ENCODE results near the gene SMIM36. TPM values are rescaled to one million over a fixed set of nuclear protein-coding genes. Genes with fewer than 3 reads are reported as not detected.
A peak's percentile ranks its signal among the peaks of the same experiment; 100 is the strongest.

Gene SMIM36
- total and polyA plus RNA-seq, 2 donors from 2014 or later = not detected

GRCh38 chr17:55500103-55500502 lies 11.1 kb downstream of the SMIM36 start:
- no peaks in the 10 kb centered on the region for H3K9me3 ChIP-seq (ENCODE audit: control insufficient read depth in 2 of 3, insufficient read depth in 1 of 3, low read length in 3 of 3)
- no peak overlapping the region for H3K4me3 ChIP-seq (ENCODE audit: low read length in 3 of 3)
- peaks cover 0 to 7% (median 3%) of the 10 kb centered on the region in 3 donors for H3K4me1 ChIP-seq (ENCODE audit: control insufficient read depth in 2 of 3, insufficient read depth in 2 of 3, low read depth in 1 of 3, low read length in 3 of 3)
- FAIRE-seq (no peak), DNase-seq (no peak)
- TF ChIP-seq CTCF (IDR thresholded peaks at IDR 0.05; ENCODE audit: borderline replicate concordance, extremely low read depth, insufficient read depth) = no peak
- intact Hi-C loops (cut with DNase I) = no loop called here
- H3K9ac ChIP-seq (ENCODE audit: low read length in 3 of 3) = no peak overlapping the region
- no peaks in the 10 kb centered on the region for H3K36me3 ChIP-seq (ENCODE audit: control insufficient read depth in 2 of 3, insufficient read depth in 3 of 3, low read length in 3 of 3)
- H3K27me3 ChIP-seq (ENCODE audit: control insufficient read depth, insufficient read depth, low read length) = no peaks in the 10 kb centered on the region
- H3K27ac ChIP-seq (ENCODE audit: low read depth in 2 of 2, low read length in 2 of 2) = no peak overlapping the region

GRCh38 chr17:55496094-55496881 lies 15.0 kb downstream of the SMIM36 start:
- no peaks in the 10 kb centered on the region for H3K9me3 ChIP-seq (ENCODE audit: control insufficient read depth in 2 of 3, insufficient read depth in 1 of 3, low read length in 3 of 3)
- H3K4me1 ChIP-seq (ENCODE audit: control insufficient read depth in 2 of 3, insufficient read depth in 2 of 3, low read depth in 1 of 3, low read length in 3 of 3) = peaks cover 0 to 11% (median 8%) of the 10 kb centered on the region in 3 donors
- H3K36me3 ChIP-seq (ENCODE audit: control insufficient read depth in 2 of 3, insufficient read depth in 3 of 3, low read length in 3 of 3) = no peaks in the 10 kb centered on the region
- intact Hi-C loops (cut with DNase I) = no loop called here
- H3K9ac ChIP-seq (ENCODE audit: low read length in 3 of 3) = no peak overlapping the region
- peak overlapping the region; percentile 39 to 40 for H3K27ac ChIP-seq (ENCODE audit: low read depth in 2 of 2, low read length in 2 of 2)
- DNase-seq = no peak
- no peak overlapping the region for H3K4me3 ChIP-seq (ENCODE audit: low read length in 3 of 3)
- no peak for TF ChIP-seq CTCF (IDR thresholded peaks at IDR 0.05; ENCODE audit: borderline replicate concordance, extremely low read depth, insufficient read depth)
- H3K27me3 ChIP-seq (ENCODE audit: control insufficient read depth, insufficient read depth, low read length) = no peaks in the 10 kb centered on the region
- no peak for FAIRE-seq

- no peak overlapping the region for H3K27ac ChIP-seq (ENCODE audit: low read depth in 2 of 2, low read length in 2 of 2)
- H3K27me3 ChIP-seq (ENCODE audit: control insufficient read depth, insufficient read depth, low read length) = no peaks in the 10 kb centered on the region
- FAIRE-seq (no peak), DNase-seq (no peak)
- no peaks in the 10 kb centered on the region for H3K36me3 ChIP-seq (ENCODE audit: control insufficient read depth in 2 of 3, insufficient read depth in 3 of 3, low read length in 3 of 3)
- no peak for TF ChIP-seq CTCF (IDR thresholded peaks at IDR 0.05; ENCODE audit: borderline replicate concordance, extremely low read depth, insufficient read depth)
- H3K9me3 ChIP-seq (ENCODE audit: control insufficient read depth in 2 of 3, insufficient read depth in 1 of 3, low read length in 3 of 3) = no peaks in the 10 kb centered on the region
- H3K9ac ChIP-seq (ENCODE audit: low read length in 3 of 3) = no peak overlapping the region
- no peak overlapping the region for H3K4me3 ChIP-seq (ENCODE audit: low read length in 3 of 3)
- intact Hi-C loops (cut with DNase I) = no loop called here
- H3K4me1 ChIP-seq (ENCODE audit: control insufficient read depth in 2 of 3, insufficient read depth in 2 of 3, low read depth in 1 of 3, low read length in 3 of 3) = peaks cover 0 to 11% (median 8%) of the 10 kb centered on the region in 3 donors
Measured at GRCh38 chr17:55495239-55495638, 16.0 kb downstream of the SMIM36 start.
